NCI-H2171 (cell line): Measurements from ENCODE around the gene ENDOD1.

Source experiments
- DNase-seq: peaks from one replicate; lab custom pipeline; 2025; lab: John Stamatoyannopoulos, UW

Gene ENDOD1

GRCh38 chr11:95143106-95143681, 53.5 kb downstream of the ENDOD1 start:
- DNase-seq: no peak

GRCh38 chr11:95144313-95145235, 54.9 kb downstream of the ENDOD1 start:
- no peak for DNase-seq

- no peak for DNase-seq
Observed at GRCh38 chr11:95145430-95146060, 55.9 kb downstream of the ENDOD1 start.

GRCh38 chr11:95147364-95147905, 57.8 kb downstream of the ENDOD1 start:
- DNase-seq: no peak

GRCh38 chr11:95148406-95148805, 58.8 kb downstream of the ENDOD1 start:
- DNase-seq: no peak

GRCh38 chr11:95148938-95149337, 59.3 kb downstream of the ENDOD1 start:
- DNase-seq: no peak

- DNase-seq: no peak
Observed at GRCh38 chr11:95149651-95150364, 60.2 kb downstream of the ENDOD1 start.

- DNase-seq: peak; percentile 89
Observed at GRCh38 chr11:95150956-95151684, 61.5 kb downstream of the ENDOD1 start.

GRCh38 chr11:95152876-95153856, 63.5 kb downstream of the ENDOD1 start:
- DNase-seq: no peak

- DNase-seq: no peak
Observed at GRCh38 chr11:95153857-95154246, 64.2 kb downstream of the ENDOD1 start.

- peak; percentile 72 for DNase-seq
Observed at GRCh38 chr11:95154514-95154913, 64.9 kb downstream of the ENDOD1 start.

GRCh38 chr11:95155385-95155784, 65.7 kb downstream of the ENDOD1 start:
- DNase-seq: no peak

- no peak for DNase-seq
Observed at GRCh38 chr11:95156133-95156721, 66.6 kb downstream of the ENDOD1 start.

GRCh38 chr11:95156916-95157541, 67.4 kb downstream of the ENDOD1 start:
- no peak for DNase-seq

GRCh38 chr11:95157824-95158223, 68.2 kb downstream of the ENDOD1 start:
- no peak for DNase-seq

GRCh38 chr11:95161248-95161647, 71.6 kb downstream of the ENDOD1 start:
- no peak for DNase-seq

GRCh38 chr11:95163106-95163505, 73.5 kb downstream of the ENDOD1 start:
- DNase-seq: no peak

- DNase-seq: no peak
Observed at GRCh38 chr11:95165638-95166037, 76.0 kb downstream of the ENDOD1 start.

- no peak for DNase-seq
Observed at GRCh38 chr11:95166781-95167180, 77.1 kb downstream of the ENDOD1 start.
